ENCODE results near the gene TOMM6. TPM values are rescaled to one million over a fixed set of nuclear protein-coding genes. Genes with fewer than 3 reads are reported as not detected.

TOMM6 gene
- total RNA-seq, 4 donors from 2014 or later: 96.3 to 134 (median 124) TPM

GRCh38 chr6:41757271-41757670 lies 30.2 kb upstream of the TOMM6 start:
- no peaks in the 10 kb centered on the region for H3K27me3 ChIP-seq
- no peak overlapping the region for H3K27ac ChIP-seq
- DNase-seq: no peak

DNA sequence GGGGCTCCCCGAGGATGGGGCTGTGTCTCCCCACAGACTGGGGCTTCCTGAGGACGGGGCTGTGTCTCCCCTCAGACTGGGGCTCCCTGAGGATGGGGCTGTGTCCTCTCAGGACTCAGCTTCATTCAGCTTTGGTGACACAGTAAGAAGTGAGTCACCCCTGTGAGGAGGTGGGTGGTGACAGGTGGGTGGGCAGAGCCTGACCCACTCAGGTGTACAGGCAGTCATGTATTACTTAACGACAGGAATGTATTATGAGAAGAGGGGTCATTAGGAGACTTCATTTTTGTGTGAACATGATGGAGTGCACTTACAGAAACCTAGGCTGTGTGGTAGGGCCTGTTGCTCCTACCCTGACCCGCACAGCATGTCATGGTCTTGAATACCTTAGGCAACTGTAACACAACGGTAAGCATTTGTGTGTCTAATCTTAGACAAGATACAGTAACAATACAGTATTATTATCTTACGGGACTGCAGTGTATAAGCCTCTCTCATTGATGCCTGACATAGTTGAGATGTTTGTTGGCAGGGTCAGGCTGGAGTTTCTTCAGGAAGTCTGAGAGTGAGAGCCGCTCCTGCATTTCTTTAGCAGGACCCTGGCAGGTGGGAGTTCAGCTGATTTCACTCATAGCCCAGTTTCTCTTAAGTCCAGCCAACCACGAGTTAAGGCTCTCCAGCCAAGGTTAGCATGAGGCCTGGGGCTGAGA lies 29.4 kb upstream of the TOMM6 start:
- Histone ChIP-seq H3K27ac (no peak overlapping the region), H3K36me3 (no peaks in the 10 kb centered on the region), H3K4me1 (no peaks in the 10 kb centered on the region), H3K9me3 (no peaks in the 10 kb centered on the region), H3K4me3 (replicated peaks in 1 of 3) (no peak overlapping the region), H3K27me3 (no peaks in the 10 kb centered on the region)
- intact Hi-C loops (cut with DNase I): no loop called here
- no peak for DNase-seq
- TF ChIP-seq POLR2A (IDR thresholded peaks at IDR 0.05) (no peak), CTCF (IDR thresholded peaks at IDR 0.05) (no peak)
- 57 to 66% methylated on average over 6 to 8 of the region's 8 CpGs for WGBS, 2 donors

More at GRCh38 chr6:41757271-41757670, 30.2 kb upstream of the TOMM6 start:
- 93 to 94% methylated on average over 2 to 6 of the region's 6 CpGs for WGBS, 2 donors
- Histone ChIP-seq H3K9me3 (no peaks in the 10 kb centered on the region), H3K4me3 (replicated peaks in 1 of 3) (no peak overlapping the region), H3K36me3 (no peaks in the 10 kb centered on the region), H3K4me1 (no peaks in the 10 kb centered on the region)
- intact Hi-C loops (cut with DNase I): no loop called here
- TF ChIP-seq POLR2A (IDR thresholded peaks at IDR 0.05): no peak
- no peak for TF ChIP-seq CTCF (IDR thresholded peaks at IDR 0.05)

GRCh38 chr6:41758641-41759035 lies 28.9 kb upstream of the TOMM6 start:
- Histone ChIP-seq H3K27me3 (no peaks in the 10 kb centered on the region), H3K4me1 (no peaks in the 10 kb centered on the region), H3K36me3 (no peaks in the 10 kb centered on the region), H3K9me3 (no peaks in the 10 kb centered on the region), H3K4me3 (replicated peaks in 1 of 3) (no peak overlapping the region), H3K27ac (no peak overlapping the region)
- no peak for DNase-seq
- TF ChIP-seq POLR2A (IDR thresholded peaks at IDR 0.05) (no peak), CTCF (IDR thresholded peaks at IDR 0.05) (no peak)
- intact Hi-C loops (cut with DNase I): no loop called here
- 89 to 92% methylated on average over 6 of the region's 6 CpGs for WGBS, 2 donors

DNA sequence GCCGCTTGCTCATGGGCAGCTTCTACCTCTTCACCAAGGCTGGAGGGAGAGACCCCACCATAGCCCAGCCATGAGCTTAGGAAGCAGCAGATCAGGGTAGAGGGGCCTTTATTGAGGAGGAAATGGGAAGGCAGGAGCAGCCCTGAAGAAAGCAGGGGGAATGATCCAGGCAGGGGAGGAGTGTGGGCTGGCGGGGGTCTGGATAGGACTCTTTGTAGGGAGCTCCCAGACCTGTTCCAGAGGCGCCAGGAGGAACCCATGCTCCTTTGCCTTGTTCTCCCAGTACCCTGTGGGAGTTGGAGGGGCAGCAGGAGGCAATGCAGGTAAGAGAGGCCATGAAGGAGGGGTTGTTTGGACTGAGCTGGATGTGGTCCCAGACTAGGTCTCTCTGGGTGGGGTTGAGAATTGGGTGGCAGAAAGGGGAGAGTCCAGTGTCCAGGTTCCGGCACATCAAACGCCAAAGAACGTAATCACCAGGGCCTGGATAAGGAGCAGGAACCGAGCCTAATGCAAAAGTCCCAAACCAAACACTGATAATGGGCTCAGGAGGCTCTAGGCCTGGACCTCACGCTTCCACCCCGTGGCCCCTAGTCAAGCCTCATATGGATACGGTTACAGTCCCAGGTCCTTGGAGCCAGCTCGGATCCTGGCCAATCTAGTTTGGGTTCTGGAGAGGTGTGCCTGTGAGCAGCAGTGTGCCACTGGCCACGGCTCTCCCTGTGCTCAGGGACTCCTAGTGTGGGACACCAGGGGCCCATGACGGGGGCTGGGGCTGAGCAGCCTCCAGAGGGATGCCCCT lies 28.2 kb upstream of the TOMM6 start:
- Histone ChIP-seq H3K4me3 (replicated peaks in 1 of 3) (no peak overlapping the region), H3K36me3 (no peaks in the 10 kb centered on the region), H3K27me3 (no peaks in the 10 kb centered on the region), H3K27ac (no peak overlapping the region), H3K4me1 (no peaks in the 10 kb centered on the region), H3K9me3 (no peaks in the 10 kb centered on the region)
- WGBS, 2 donors: 81 to 91% methylated on average over 11 to 13 of the region's 13 CpGs
- TF ChIP-seq CTCF (IDR thresholded peaks at IDR 0.05) (no peak), POLR2A (IDR thresholded peaks at IDR 0.05) (no peak)
- intact Hi-C loops (cut with DNase I): no loop called here
- DNase-seq: no peak

All from thyroid gland (tissue), 4 donors.